Suppressor macrophage (primary cell): Measurements from ENCODE around the gene SEC23B.
"Not testable (repeated sequence)": the region's sequence is repeated elsewhere in the genome, so short reads cannot be mapped to it uniquely, and the experiment has no call there.

ENCODE experiments used
- DNase-seq, 4 experiments: peaks; one replicate each; pipeline ENCODE4 v3.0.0-alpha.2; 2020 to 2022
- total RNA-seq, 17 experiments: gene quantifications; one replicate each; lab custom pipeline; 2026; ENCODE audit warnings: mixed read lengths in 6 of 17, inconsistent platforms in 3 of 17; lab: John Stamatoyannopoulos, UW

The SEC23B gene
- 151 to 218 (median 174) reads per million in 17 experiments for total RNA-seq

GRCh38 chr20:18507218-18508191 is at the start of gene SEC23B:
TSS of gene SEC23B (plus strand) at chr20:18507940. CDS start at chr20:18510836, 2,896 bp downstream.
- DNase-seq, result peak; percentile 95 to 98 (median 97)

GRCh38 chr20:18465536-18466200 is 42.1 kb upstream of the SEC23B start:
- no peak for DNase-seq

- peak in 1 of 4 experiments; percentile 23 for DNase-seq
Observed at GRCh38 chr20:18466574-18466893, 41.2 kb upstream of the SEC23B start.

GRCh38 chr20:18466894-18467730 is 40.6 kb upstream of the SEC23B start, which contains the start of the genes DZANK1 and POLR3F:
TSS of gene DZANK1 (minus strand) at chr20:18467030. CDS start at chr20:18465358, 1,672 bp downstream.
TSS of gene POLR3F (plus strand) at chr20:18467390. CDS start at chr20:18467507, 117 bp downstream.
- DNase-seq, result peak; percentile 96 to 98 (median 98)

- DNase-seq, result no peak
Observed at GRCh38 chr20:18477218-18477617, 30.5 kb upstream of the SEC23B start.

GRCh38 chr20:18477821-18478220 is 29.9 kb upstream of the SEC23B start:
- no peak for DNase-seq

- DNase-seq, result no peak
Observed at GRCh38 chr20:18481596-18481995, 26.1 kb upstream of the SEC23B start.

GRCh38 chr20:18488301-18488700 is 19.4 kb upstream of the SEC23B start:
- DNase-seq, result no peak

- no peak for DNase-seq
Observed at GRCh38 chr20:18496042-18496441, 11.7 kb upstream of the SEC23B start.

GRCh38 chr20:18496740-18497592 is 10.8 kb upstream of the SEC23B start, which contains the start of gene RBBP9:
TSS of gene RBBP9 (minus strand) at chr20:18497225. CDS start at chr20:18497167, 58 bp downstream.
- DNase-seq, result peak; percentile 83 to 94 (median 91)

GRCh38 chr20:18497603-18498002 is 10.1 kb upstream of the SEC23B start:
- no peak for DNase-seq

- DNase-seq, result not testable (repeated sequence)
Observed at GRCh38 chr20:18501672-18502071, 6.1 kb upstream of the SEC23B start.

- DNase-seq, result peak in 1 of 4 experiments; percentile 39
Observed at GRCh38 chr20:18504479-18505060, 3.2 kb upstream of the SEC23B start.

- no peak for DNase-seq
Observed at GRCh38 chr20:18506744-18507143, 996 bp upstream of the SEC23B start.

- peak in 3 of 4 experiments; percentile 40 to 68 (median 65) for DNase-seq
Observed at GRCh38 chr20:18511571-18511970, 3.8 kb downstream of the SEC23B start.

- DNase-seq, result no peak
Observed at GRCh38 chr20:18513208-18513607, 5.5 kb downstream of the SEC23B start.

GRCh38 chr20:18514127-18514526 is 6.4 kb downstream of the SEC23B start:
- DNase-seq, result no peak

- DNase-seq, result no peak
Observed at GRCh38 chr20:18515973-18516372, 8.2 kb downstream of the SEC23B start.

GRCh38 chr20:18522066-18522465 is 14.3 kb downstream of the SEC23B start:
- DNase-seq, result not testable (repeated sequence)

- no peak for DNase-seq
Observed at GRCh38 chr20:18523066-18523465, 15.3 kb downstream of the SEC23B start.

GRCh38 chr20:18524646-18525045 is 16.9 kb downstream of the SEC23B start:
- DNase-seq, result peak in 3 of 4 experiments; percentile 45 to 57 (median 48)
